Smooth muscle cell (in vitro differentiated cells): Measurements from ENCODE around the gene ZNF722. TPM values are rescaled to one million over a fixed set of nuclear protein-coding genes. Genes with fewer than 3 reads are reported as not detected.
"Not testable (repeated sequence)": the region's sequence is repeated elsewhere in the genome, so short reads cannot be mapped to it uniquely, and the experiment has no call there.

Experiments used
- DNase-seq: peaks from one replicate; lab custom pipeline; 2025; ENCODE audit not compliant: unreplicated experiment; lab: John Stamatoyannopoulos, UW
- H2AFZ ChIP-seq: fragments of 200-600 bp; sonication (generic); 2 replicates; pipeline ENCODE4 v1.6.0; 2016; ENCODE audit warnings: antibody characterized with exemption, low read depth, mild to moderate bottlenecking
- H3F3A ChIP-seq: fragments of 200-600 bp; sonication (generic); 2 replicates; pipeline ENCODE4 v1.6.0; 2017; ENCODE audit warnings: antibody characterized with exemption, low read depth
- H3K27ac ChIP-seq: fragments of 200-600 bp; sonication (generic); 2 replicates; pipeline ENCODE4 v1.5.1; 2016; ENCODE audit warnings: low read depth, mild to moderate bottlenecking
- H3K27me3 ChIP-seq: fragments of 200-600 bp; sonication (generic); 2 replicates; pipeline ENCODE4 v1.6.1; 2016; ENCODE audit warnings: low read depth, mild to moderate bottlenecking
- H3K36me3 ChIP-seq: fragments of 200-600 bp; sonication (generic); 2 replicates; pipeline ENCODE4 v1.5.1; 2016; ENCODE audit warnings: low read depth
- H3K4me1 ChIP-seq: fragments of 200-600 bp; sonication (generic); 2 replicates; pipeline ENCODE4 v1.5.1; 2016; ENCODE audit warnings: low read depth
- H3K4me2 ChIP-seq: fragments of 200-600 bp; sonication (generic); 2 replicates; pipeline ENCODE4 v1.6.0; 2016; ENCODE audit warnings: mild to moderate bottlenecking
- H3K4me3 ChIP-seq: fragments of 200-600 bp; sonication (generic); 2 replicates; pipeline ENCODE4 v1.5.1; 2016; ENCODE audit warnings: mild to moderate bottlenecking
- H3K79me2 ChIP-seq: fragments of 200-600 bp; sonication (generic); 2 replicates; pipeline ENCODE4 v1.6.0; 2016; ENCODE audit warnings: low read depth, mild to moderate bottlenecking
- H3K9ac ChIP-seq: fragments of 200-600 bp; sonication (generic); 2 replicates; pipeline ENCODE4 v1.6.0; 2016; ENCODE audit warnings: low read depth
- H3K9me3 ChIP-seq: fragments of 200-600 bp; sonication (generic); replicated peaks from 2 replicates; pipeline ENCODE4 v1.5.1; 2016; ENCODE audit warnings: low read depth
- H4K20me1 ChIP-seq: fragments of 200-600 bp; sonication (generic); 2 replicates; pipeline ENCODE4 v1.6.0; 2016; ENCODE audit warnings: low read depth
- WGBS: methylation state at CpG from one replicate; pipeline ENCODE4 v1.1.7; 2016; ENCODE audit warnings: low lambda C conversion rate; 5-methylcytosine and 5-hydroxymethylcytosine counted together
- polyA plus RNA-seq: library from polyadenylated mRNA; unstranded; fragments of >200 nt; fragmentation: Nextera tagmentation; extraction: Ambion mirVana; gene quantifications from 2 replicates; pipeline ENCODE4 v1.2.1, GENCODE V29; 2016
- total RNA-seq: library from RNA; depleted of rRNA; stranded (reverse); fragments of >200 nt; gene quantifications from 2 replicates; pipeline ENCODE4 v1.2.3, GENCODE V29; 2014
- TF ChIP-seq, protein P1 (sequence below): fragments of 200-600 bp; sonication (generic); IDR thresholded peaks from 2 replicates; pipeline ENCODE4 v1.5.1; 2017; ENCODE audit warnings: borderline replicate concordance, mild to moderate bottlenecking, antibody characterized with exemption; ENCODE audit not compliant: insufficient read depth, poor library complexity, severe bottlenecking

The ZNF722 gene
- total RNA-seq (not detected in 2 replicates), polyA plus RNA-seq (not detected in 2 replicates)

DNA sequence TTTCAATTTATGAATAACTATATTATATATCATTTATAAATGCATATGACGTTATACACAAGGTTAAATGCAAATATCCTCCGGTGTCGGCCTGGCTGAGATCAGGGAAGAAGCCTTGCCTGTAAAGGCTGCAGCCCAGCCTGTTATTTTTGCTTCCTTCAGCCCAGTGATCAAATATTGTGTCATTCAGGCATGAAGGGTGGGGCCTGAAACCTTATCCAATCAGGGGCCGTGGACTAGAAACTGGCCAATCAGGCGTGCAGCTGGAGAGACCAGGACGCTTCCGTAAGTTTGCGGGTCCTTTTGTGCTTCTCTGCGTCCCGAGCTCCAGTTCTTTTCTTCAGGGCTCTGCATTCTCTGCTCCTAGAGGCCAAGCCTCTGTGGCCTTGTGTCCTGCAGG, at the start of gene ZNF722:
ZNF722 (plus strand) TSS at position 301 of the 400 bp plus-strand sequence. CDS start 113 bp downstream, outside the sequence.
- Histone ChIP-seq H3K4me3 (no peak within 1 kb of the TSS), H3K9me3 (peaks cover 3% of the 10 kb centered on the region), H2AFZ (no peak within 1 kb of the TSS), H3K4me2 (no peak within 1 kb of the TSS), H3K79me2 (no peaks in the 10 kb centered on the region), H3K4me1 (no peaks in the 10 kb centered on the region), H3K9ac (no peak within 1 kb of the TSS), H3F3A (no peaks in the 10 kb centered on the region), H4K20me1 (no peaks in the 10 kb centered on the region), H3K36me3 (no peaks in the 10 kb centered on the region), H3K27ac (no peak within 1 kb of the TSS), H3K27me3 (no peaks in the 10 kb centered on the region)
- TF ChIP-seq, protein P1, sequence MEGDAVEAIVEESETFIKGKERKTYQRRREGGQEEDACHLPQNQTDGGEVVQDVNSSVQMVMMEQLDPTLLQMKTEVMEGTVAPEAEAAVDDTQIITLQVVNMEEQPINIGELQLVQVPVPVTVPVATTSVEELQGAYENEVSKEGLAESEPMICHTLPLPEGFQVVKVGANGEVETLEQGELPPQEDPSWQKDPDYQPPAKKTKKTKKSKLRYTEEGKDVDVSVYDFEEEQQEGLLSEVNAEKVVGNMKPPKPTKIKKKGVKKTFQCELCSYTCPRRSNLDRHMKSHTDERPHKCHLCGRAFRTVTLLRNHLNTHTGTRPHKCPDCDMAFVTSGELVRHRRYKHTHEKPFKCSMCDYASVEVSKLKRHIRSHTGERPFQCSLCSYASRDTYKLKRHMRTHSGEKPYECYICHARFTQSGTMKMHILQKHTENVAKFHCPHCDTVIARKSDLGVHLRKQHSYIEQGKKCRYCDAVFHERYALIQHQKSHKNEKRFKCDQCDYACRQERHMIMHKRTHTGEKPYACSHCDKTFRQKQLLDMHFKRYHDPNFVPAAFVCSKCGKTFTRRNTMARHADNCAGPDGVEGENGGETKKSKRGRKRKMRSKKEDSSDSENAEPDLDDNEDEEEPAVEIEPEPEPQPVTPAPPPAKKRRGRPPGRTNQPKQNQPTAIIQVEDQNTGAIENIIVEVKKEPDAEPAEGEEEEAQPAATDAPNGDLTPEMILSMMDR, result no peak
- no peak for DNase-seq
- WGBS, result 83% methylated on average over 10 of the region's 10 CpGs

DNA sequence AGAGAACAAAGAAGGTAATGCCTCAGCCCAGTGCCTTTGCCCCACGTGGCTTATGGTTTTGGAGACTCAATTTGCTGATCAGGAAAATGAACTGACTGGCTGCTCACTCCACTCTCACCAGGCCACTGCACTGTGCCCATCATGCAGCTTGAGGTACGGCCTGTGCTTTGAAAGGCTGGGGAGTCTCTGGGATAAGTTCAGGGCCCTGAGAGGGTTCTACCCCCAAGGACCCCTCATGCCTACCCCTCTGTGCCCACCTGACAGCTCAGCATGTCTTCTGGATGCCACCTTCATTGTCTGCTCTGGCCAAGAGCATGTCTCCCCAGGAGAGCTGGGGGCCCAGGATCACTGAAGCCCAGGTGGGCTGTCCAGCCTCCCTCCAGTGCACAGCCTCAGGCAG, 45.5 kb upstream of the ZNF722 start:
- Histone ChIP-seq H3K9ac (no peak overlapping the region), H3K4me2 (no peak overlapping the region), H3K79me2 (no peaks in the 10 kb centered on the region), H4K20me1 (no peaks in the 10 kb centered on the region), H3F3A (no peaks in the 10 kb centered on the region), H3K4me1 (no peaks in the 10 kb centered on the region), H3K4me3 (no peak overlapping the region), H2AFZ (no peak overlapping the region), H3K27ac (no peak overlapping the region), H3K36me3 (no peaks in the 10 kb centered on the region), H3K9me3 (peaks cover 3% of the 10 kb centered on the region), H3K27me3 (no peaks in the 10 kb centered on the region)
- TF ChIP-seq, protein P1, result no peak
- WGBS, result 56% methylated on average over 2 of the region's 2 CpGs
- no peak for DNase-seq

DNA sequence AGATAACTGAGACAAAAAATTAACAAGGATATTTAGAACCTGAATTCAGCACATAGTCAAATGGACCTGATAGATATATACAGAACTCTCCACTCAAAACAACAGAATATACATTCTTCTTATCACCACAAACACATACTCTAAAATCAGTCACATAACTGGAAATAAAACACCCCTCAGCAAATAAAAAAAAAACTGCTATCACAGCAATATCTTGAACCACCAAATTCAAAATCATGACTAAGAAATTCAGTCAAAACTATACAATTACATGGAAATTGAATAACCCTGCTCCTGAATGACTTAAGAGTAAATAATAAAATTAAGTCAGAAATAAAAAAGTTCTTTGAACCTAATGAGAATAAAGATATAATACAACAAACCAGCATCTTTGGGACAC, 30.0 kb upstream of the ZNF722 start:
- H3K79me2 ChIP-seq, result no peaks in the 10 kb centered on the region
- H3K9ac ChIP-seq, result no peak overlapping the region
- peaks cover 17% of the 10 kb centered on the region for H3K9me3 ChIP-seq
- DNase-seq, result no peak
- no peaks in the 10 kb centered on the region for H3K27me3 ChIP-seq
- H2AFZ ChIP-seq, result no peak overlapping the region
- no peaks in the 10 kb centered on the region for H3F3A ChIP-seq
- H4K20me1 ChIP-seq, result no peaks in the 10 kb centered on the region
- no peak overlapping the region for H3K4me2 ChIP-seq
- H3K27ac ChIP-seq, result no peak overlapping the region
- TF ChIP-seq, protein P1, result no peak
- no peaks in the 10 kb centered on the region for H3K36me3 ChIP-seq
- no peak overlapping the region for H3K4me3 ChIP-seq
- no peaks in the 10 kb centered on the region for H3K4me1 ChIP-seq

DNA sequence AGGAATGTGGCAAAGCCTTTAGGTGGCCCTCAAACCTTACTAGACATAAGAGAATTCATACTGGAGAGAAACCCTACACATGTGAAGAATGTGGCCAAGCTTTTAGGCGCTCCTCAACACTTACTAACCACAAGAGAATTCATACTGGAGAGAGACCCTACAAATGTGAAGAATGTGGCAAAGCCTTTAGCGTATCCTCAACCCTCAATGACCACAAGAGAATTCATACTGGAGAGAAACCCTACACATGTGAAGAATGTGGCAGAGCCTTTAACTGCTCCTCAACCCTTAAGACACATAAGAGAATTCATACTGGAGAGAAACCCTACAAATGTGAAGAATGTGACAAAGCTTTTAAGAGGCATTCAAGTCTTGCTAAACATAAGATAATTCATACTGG, 16.8 kb downstream of the ZNF722 start:
- not testable (repeated sequence) for H3K36me3 ChIP-seq, H2AFZ ChIP-seq, H3K4me1 ChIP-seq, H3K9ac ChIP-seq, H3K9me3 ChIP-seq, H3F3A ChIP-seq, H3K27me3 ChIP-seq, H3K79me2 ChIP-seq, H3K4me3 ChIP-seq, H4K20me1 ChIP-seq, H3K27ac ChIP-seq, DNase-seq, H3K4me2 ChIP-seq
- 76% methylated on average over 2 of the region's 2 CpGs for WGBS
